Skeletal muscle tissue (tissue), 4 donors: ENCODE results near the gene EIF5AL1. TPM values are rescaled to one million over a fixed set of nuclear protein-coding genes. Genes with fewer than 3 reads are reported as not detected.
"Not testable (repeated sequence)": the region's sequence is repeated elsewhere in the genome, so short reads cannot be mapped to it uniquely, and the experiment has no call there.

ENCODE experiments used
- H3K27ac ChIP-seq: one replicate; pipeline ENCODE4 v1.7.0; 2013; ENCODE audit warnings: mild to moderate bottlenecking, low read depth, low read length, inconsistent platforms
- H3K27me3 ChIP-seq, 3 donors: one replicate each; pipeline ENCODE4 v1.7.0; 2013; ENCODE audit warnings: low read length in 3 of 3; ENCODE audit not compliant: control insufficient read depth in 3 of 3, insufficient read depth in 3 of 3
- H3K36me3 ChIP-seq, 3 donors: one replicate each; pipeline ENCODE4 v1.7.0; 2013; ENCODE audit warnings: low read length in 3 of 3; ENCODE audit not compliant: control insufficient read depth in 3 of 3, insufficient read depth in 3 of 3
- H3K4me1 ChIP-seq, 3 donors: one replicate each; pipeline ENCODE4 v1.7.0; 2013; ENCODE audit warnings: low read length in 3 of 3, mild to moderate bottlenecking in 3 of 3; ENCODE audit not compliant: control insufficient read depth in 3 of 3, insufficient read depth in 3 of 3
- H3K4me3 ChIP-seq, 3 donors: one replicate each; pipeline ENCODE4 v1.7.0; 2013; ENCODE audit warnings: low read length in 3 of 3
- H3K9ac ChIP-seq, 3 donors: one replicate each; pipeline ENCODE4 v1.7.0; 2013; ENCODE audit warnings: low read length in 3 of 3, mild to moderate bottlenecking in 3 of 3, moderate library complexity in 2 of 3, low read depth in 1 of 3
- H3K9me3 ChIP-seq, 3 donors: one replicate each; pipeline ENCODE4 v1.7.0; 2013; ENCODE audit warnings: low read length in 3 of 3; ENCODE audit not compliant: control insufficient read depth in 3 of 3
- total RNA-seq: library from RNA; depleted of rRNA; stranded (reverse); fragments of >200 nt; gene quantifications from one replicate; pipeline ENCODE4 v1.2.3, GENCODE V29; 2014
- donor health status: Osteomylitis.

EIF5AL1 gene
- total RNA-seq, 1 donor from 2014 or later = under 0.01 TPM

DNA sequence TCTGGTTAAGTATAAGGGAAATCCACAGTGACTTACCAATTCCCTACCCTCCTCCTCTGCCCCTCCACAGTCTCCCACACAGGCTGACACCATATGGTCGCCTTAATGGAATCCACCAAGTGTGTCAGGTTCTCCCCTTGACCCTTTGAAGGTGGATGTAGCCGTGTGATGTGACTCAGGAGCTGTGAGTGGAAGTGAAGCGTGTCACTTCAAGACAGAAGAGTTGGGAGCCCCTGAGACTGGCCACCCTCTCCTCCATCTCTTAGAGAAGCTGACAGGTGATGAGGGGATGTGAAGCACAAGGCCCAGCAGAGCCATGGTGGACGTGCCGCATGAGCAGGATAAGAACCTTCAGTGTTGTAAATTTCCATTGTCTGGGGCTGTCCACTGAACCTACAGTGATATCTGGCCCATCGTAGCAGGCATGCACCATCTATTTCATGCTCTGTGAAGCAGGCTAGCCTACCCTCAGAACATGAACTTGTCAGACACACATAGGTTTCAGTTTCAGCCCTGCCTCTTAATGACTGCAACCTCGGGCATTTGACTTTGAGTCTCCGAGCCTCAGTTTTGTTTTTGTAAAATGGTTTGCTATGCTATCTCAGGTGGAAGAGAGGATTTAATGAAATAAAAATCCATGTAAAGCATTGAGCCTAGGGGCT is 12.8 kb downstream of the EIF5AL1 start:
- not testable (repeated sequence) for H3K36me3 ChIP-seq, H3K4me1 ChIP-seq, H3K4me3 ChIP-seq, H3K9ac ChIP-seq, H3K9me3 ChIP-seq, H3K27me3 ChIP-seq, H3K27ac ChIP-seq

DNA sequence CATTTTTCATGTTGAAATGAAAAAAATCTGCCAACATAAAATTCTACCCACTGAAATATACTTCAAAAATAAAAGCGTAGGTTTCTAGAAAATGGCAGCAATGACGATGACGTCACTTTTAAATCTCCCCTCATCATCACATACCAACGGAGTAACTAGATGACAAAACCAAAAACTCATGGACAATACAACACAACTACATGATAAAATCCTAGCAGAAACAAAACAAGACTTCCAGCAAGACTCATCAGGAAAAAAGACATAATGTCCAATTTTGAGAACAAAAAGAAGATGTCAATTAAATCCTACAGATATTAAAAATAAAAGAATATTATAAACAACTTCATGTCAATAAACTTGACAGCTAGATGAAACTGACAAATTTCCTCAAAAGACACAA is 15.9 kb downstream of the EIF5AL1 start:
- not testable (repeated sequence) for H3K36me3 ChIP-seq, H3K27ac ChIP-seq, H3K4me3 ChIP-seq, H3K27me3 ChIP-seq, H3K4me1 ChIP-seq, H3K9me3 ChIP-seq, H3K9ac ChIP-seq

DNA sequence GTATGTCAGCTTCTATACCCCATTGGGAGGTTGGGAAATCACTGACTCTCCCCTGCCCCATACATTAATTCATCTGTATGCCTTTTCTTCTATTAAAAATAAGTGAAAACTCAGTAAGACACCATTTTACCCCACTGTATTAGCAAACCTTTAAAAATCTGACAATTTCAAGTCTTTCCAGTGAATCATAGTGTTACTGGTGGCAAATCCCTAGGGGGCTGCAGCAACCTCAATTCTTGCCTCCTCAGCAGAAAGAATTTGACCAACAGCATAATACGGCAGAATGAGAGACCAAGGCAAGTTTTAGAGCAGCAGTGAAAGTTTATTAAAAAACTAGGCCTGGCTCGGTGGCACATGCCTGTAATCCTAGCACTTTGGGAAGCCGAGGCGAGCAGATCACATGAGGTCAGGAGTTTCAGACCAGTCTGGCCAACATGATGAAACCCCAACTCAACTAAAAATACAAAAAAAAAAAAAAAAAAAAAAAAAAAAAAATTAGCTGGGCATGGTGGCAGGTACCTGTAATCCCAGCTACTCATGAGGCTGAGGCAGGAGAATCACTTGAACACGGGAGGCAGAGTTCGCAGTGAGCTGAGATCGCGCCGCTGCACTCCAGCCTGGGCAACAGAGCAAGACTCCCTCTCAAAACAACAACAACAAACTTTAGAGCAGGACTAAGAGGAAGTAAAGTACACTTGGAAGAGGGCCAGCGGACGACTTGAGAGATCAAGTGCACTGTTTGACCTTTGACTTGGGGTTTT is 21.0 kb downstream of the EIF5AL1 start:
- not testable (repeated sequence) for H3K4me1 ChIP-seq, H3K4me3 ChIP-seq, H3K27me3 ChIP-seq, H3K9ac ChIP-seq, H3K36me3 ChIP-seq, H3K9me3 ChIP-seq, H3K27ac ChIP-seq

DNA sequence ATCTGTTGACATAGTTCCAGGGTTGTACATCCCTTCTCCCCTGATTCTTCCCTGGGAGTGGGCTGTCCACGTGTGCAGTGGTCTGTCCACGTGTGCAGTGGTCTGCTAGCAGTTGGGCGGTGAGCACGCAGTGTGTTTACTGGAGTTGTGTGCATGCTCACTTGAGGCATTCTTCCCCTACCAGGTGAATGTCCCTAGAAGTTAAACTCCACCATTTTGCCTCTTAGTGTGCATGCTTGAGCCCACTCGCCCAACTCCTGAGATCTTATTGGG is 21.5 kb downstream of the EIF5AL1 start:
- H3K4me3 ChIP-seq, H3K27me3 ChIP-seq, H3K9ac ChIP-seq, H3K36me3 ChIP-seq, H3K9me3 ChIP-seq, H3K27ac ChIP-seq, H3K4me1 ChIP-seq: not testable (repeated sequence)

DNA sequence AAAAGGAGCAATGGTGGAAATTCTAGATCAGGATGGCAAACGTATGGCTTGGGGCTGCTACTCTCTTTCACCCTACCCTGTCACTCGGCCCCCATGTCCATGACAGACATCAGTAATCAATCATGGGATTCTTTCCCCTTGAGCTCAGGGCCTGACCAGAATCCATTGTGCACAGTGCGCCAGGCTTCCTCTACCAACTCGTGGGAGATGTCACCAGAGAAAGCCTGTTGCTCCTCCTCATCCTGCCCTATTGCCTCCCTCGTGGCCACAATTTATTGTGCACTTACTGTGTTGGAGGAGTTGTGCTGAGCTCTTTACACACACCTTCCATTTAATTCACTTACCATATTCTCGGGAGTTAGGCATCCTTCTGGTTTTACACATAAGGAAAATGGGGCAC is 26.0 kb downstream of the EIF5AL1 start:
- not testable (repeated sequence) for H3K4me1 ChIP-seq, H3K9me3 ChIP-seq, H3K36me3 ChIP-seq, H3K4me3 ChIP-seq, H3K9ac ChIP-seq, H3K27ac ChIP-seq, H3K27me3 ChIP-seq

DNA sequence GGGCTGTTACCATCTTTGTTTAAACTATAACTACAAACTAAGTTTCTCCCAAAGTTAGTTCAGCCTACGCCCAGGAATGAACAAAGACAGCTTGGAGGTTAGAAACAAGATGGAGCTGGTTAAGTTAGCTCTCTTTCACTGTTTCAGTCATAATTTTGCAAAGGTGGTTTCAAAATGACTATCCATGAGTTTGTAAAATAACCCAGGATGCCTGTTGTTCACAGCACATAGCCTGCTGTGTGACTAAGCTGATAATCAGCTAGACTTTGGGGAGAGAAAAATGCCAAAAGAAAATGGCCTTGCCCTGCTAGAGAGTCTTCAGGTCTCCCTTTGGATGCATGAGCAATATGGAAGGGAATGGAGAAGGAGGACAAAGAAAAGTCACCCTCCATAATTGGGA is 28.6 kb downstream of the EIF5AL1 start:
- H3K9me3 ChIP-seq, H3K4me1 ChIP-seq, H3K27me3 ChIP-seq, H3K27ac ChIP-seq, H3K9ac ChIP-seq, H3K36me3 ChIP-seq, H3K4me3 ChIP-seq: not testable (repeated sequence)

DNA sequence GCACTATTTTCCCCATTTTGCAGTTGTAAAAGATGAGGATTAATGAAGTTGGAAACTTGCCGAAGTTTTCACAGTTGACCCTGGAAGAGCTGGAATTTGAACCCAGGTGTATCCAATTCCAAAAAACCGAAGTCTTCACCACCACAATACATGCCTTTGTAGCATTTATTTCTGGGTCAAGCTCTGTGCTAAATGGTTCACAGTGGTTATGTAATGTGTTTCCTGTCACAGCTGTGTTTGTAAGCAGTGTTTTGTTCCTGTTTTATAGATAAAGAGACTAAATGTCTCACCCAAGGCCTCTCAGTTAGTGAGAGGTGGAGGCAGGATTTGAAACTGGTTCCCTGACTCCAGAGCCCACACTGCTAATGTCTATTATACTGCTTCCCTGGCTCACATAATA is 30.3 kb downstream of the EIF5AL1 start:
- H3K9ac ChIP-seq = no peak overlapping the region
- H3K4me1 ChIP-seq = no peaks in the 10 kb centered on the region
- no peaks in the 10 kb centered on the region for H3K27me3 ChIP-seq

DNA sequence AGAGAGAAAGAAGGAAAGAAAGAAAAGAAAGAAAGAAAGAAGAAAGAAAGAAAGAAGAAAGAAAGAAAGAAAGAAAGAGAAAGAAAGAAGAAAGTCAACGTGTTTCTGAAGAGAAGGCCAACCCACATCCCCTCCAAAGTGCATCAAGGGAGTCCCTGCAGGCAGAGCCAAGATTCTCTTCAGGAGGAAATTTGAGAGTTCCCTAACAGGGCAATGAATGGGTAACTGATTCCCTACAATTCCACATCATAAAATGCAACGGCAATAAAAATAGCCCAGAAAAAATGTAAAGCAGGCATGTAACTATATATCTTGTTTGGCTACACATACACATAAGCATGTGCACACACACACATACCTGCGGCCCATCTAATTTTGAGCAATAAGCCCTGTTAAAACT is 32.1 kb downstream of the EIF5AL1 start:
- not testable (repeated sequence) for H3K36me3 ChIP-seq, H3K27me3 ChIP-seq, H3K27ac ChIP-seq, H3K9me3 ChIP-seq, H3K4me1 ChIP-seq, H3K9ac ChIP-seq, H3K4me3 ChIP-seq

More for the DNA sequence above, 30.3 kb downstream of the EIF5AL1 start:
- Histone ChIP-seq H3K4me3 (no peak overlapping the region), H3K9me3 (no peaks in the 10 kb centered on the region), H3K27ac (no peak overlapping the region), H3K36me3 (no peaks in the 10 kb centered on the region)

DNA sequence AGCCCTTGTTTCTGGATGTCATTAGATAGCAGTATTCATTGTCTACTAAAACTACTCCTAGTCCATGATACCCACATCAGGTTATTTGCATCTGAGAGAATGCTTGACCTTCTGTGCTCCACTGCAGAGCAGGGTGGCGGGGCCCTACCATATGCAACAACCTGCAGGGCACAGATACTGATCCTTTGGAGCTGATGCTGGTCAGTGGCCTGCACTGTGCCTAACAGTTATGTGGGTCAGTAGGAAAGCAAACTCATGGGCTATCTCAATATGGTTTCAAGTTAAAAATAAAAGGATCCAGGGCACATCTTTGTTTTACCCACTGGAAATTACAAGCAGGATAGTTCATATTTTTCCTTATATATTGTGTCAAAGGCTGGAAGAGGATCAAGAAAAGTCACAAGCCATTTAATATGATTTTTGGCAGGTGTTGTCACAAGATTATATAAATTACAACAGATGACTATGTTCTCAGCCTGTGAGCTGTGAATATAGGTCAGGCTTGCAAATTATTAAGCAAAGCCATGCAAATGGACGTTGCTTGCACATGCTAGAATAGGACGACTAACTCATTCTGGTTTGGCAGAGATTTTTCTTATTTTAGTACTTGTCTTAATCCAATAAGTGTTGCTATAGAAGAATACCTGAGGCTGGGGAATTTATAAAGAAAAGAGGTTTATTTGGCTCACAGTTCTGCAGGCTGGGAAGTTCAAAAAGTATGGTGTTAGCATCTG is 32.8 kb downstream of the EIF5AL1 start:
- not testable (repeated sequence) for H3K9ac ChIP-seq, H3K4me3 ChIP-seq

DNA sequence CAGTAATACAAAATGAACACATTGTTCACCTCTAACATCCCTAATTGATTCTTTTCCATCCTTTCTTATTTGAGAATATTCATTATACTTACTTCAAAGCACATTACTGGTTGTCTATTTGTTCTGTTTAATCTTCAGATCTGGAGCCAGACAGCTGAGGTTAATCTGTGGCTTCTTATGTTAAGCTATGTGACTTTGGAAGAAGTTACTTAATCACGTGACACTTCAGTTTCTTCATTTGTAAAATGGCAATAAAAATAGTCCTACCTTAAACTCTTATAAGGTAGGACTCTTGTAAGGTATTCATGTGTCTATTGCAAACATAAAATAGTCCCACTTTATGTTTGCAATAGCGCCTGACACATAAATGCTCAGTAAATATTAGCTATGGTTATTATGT is 34.8 kb downstream of the EIF5AL1 start:
- not testable (repeated sequence) for H3K4me1 ChIP-seq, H3K9ac ChIP-seq, H3K27ac ChIP-seq, H3K36me3 ChIP-seq, H3K9me3 ChIP-seq, H3K4me3 ChIP-seq, H3K27me3 ChIP-seq

More for the DNA sequence above, 32.8 kb downstream of the EIF5AL1 start:
- not testable (repeated sequence) for H3K27me3 ChIP-seq, H3K4me1 ChIP-seq, H3K36me3 ChIP-seq, H3K27ac ChIP-seq, H3K9me3 ChIP-seq
